HG03571 (cell line): ENCODE data around the gene FUT7.
"Not testable (repeated sequence)": the region's sequence is repeated elsewhere in the genome, so short reads cannot be mapped to it uniquely, and the experiment has no call there.

ENCODE experiments used
- ATAC-seq: cut with Tn5 transposase; IDR thresholded peaks from one replicate; pipeline ENCODE4 v1.9.1; 2021; ENCODE audit not compliant: unreplicated experiment

FUT7 gene

DNA sequence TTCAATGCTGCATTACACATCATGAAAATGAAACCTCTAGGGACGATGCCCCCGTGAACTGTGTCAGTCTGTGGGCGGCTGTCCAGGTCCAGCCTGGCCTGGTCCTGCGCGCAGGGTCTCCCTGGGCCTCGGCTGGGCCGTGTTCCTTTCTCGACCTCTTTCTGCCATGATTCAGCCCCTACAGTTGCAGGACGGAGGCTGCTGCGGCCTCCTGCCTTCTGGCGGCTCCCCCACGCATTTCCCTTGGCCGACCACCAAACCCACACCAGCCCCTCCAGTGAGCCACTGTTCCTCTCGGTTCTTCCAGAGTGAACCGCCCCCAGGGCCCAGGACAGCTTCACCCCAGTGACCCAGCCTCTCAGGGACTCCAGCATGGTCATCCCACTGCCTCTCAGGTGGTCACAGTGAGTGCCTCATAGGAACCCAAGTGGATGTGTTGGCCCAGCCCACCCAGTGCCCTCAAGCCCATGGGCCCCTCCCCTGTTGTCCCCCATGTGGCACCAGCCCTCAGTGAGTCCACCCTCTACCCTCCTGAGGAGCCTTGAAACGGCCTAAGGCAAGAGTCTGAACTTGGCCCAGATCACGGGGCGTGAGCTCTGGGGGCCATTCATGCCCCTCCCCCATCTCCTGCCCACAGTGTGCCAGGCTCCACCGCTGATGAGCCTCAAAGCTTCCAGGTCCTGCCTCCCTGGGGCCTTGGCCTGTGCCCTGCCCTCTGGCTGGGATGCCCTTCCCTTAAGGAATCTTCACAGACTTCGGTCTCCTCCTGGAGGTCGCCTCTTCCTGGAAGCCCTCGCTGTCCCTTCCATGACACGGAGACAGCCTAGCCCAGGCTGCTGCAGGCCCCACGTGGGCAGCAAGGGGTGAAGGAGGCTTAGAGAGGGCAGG, 25.5 kb downstream of the FUT7 start:
- no peak for ATAC-seq

DNA sequence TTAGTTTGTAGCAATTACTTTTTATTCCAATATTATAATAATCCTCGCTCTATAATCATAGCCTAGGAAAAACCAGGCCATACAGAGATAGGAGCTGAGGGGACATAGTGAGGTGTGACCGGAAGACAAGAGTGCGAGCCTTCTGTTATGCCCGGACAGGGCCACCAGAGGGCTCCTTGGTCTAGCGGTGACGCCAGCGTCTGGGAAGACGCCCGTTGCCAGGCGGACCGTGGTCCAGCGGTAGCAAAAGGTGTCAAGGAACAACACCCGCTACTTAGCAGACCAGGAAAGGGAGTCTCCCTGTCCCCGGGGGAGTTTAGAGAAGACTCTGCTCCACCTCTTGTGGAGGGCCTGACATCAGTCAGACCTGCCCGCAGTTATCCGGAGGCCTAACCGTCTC, 27.6 kb downstream of the FUT7 start:
- ATAC-seq = not testable (repeated sequence)

DNA sequence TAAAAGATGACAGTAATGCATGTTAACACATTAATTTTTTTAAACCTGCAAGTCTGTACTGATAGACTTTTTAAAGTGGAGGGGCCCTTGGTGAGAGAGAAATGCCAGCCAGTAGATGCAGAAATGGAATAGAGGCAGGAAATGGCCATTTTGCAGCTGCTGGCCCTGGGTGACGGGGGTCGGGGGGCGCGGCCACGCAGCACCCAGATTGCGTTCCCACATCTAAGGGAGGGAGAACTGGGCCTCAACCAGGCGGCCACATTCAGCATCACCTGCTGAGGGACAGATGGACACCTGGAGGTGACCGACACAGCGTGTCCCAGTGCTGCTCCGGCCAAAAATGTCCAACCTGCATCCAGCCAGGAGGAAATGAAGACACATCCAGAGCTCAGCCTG, 29.2 kb downstream of the FUT7 start:
- no peak for ATAC-seq

DNA sequence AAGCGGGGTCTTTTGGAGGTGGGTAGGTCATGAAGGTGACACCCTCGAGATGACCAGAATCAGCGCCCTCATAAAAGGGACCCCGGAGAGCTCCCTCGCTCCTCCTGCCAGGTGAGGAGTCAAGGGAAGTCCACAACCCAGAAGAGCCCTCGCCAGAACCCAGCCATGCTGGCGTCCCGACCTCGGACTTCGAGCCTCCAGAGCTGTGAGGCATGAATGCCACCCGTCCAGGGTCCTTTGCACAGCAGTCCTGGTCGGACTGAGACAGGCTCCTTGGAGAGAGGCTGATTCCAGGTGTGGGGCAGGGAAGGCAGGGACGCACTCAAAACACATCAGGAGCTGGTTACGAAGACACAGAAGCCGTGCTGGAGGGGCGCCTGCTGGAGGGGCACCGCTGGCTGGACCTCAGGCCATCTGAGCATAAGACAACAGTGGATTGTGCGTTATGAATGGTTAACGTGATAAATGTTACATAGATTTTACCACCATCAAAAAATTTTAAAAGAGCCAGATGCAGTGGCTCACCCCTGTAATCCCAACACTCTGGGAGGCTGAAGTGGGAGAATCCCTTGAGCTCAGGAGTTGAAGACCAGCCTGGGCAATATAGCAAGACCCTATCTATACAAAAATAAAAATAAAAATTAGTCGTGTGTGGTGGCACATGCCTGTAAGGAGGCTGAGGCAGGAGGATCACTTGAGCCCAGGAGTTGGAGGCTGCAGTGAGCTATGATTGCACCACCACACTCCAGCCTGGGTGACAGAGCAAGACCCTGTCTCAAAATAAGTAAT, 29.8 kb downstream of the FUT7 start:
- no peak for ATAC-seq

DNA sequence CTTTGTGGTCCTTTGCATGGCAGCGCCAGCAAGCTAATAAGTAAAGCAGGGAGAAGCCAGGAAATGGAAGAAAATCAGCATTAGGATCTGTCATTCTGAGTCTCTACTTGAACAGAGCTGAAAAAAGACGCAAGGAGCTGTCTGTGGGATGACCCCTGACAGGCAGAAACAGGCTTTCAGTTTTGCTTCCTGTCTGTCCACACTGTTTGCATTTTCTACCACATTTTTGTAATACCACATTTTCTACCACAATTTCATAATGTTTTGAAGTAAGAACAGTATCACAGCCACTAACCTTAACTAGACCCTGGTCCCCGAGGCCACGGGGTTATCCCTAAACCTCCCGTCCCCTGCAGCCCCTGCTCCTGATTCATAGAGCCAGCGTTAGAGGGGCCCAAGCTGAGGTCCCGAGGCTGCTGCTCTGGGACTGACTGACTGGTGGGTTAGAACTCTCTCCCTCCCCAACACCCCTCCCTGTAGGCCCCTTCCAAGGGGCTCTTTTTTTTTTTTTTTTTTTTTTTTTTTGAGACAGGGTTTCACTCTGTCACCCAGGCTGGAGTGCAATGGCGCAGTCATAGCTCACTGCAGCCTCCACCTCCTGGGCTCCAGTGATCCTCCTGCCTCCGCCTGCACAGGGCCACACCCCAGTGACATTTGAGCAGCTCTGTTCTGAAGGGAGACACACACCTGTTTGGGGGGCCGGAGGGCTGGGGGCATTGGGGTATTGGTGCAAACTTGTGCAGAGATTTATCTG, 31.5 kb downstream of the FUT7 start:
- ATAC-seq = peak; percentile 74

DNA sequence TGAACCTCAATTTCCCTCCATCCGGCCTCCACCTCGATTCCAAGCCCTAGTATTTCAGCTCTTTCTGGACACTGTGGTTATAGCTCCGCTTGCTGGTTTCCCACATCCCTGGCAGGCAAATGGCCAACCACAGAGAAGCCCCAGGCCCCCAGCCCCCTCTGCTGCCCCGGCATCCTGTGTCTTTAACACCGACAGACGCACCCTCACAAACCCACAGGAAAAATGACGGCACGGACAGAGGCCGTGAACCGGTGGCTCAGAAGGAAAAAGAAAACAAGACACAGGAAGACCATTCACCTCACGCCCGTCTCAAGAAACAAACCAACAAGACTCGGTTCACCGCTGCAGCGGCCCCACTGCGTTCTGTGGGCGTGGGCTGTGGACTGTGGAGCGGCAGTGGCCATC, 34.1 kb downstream of the FUT7 start:
- ATAC-seq = no peak

DNA sequence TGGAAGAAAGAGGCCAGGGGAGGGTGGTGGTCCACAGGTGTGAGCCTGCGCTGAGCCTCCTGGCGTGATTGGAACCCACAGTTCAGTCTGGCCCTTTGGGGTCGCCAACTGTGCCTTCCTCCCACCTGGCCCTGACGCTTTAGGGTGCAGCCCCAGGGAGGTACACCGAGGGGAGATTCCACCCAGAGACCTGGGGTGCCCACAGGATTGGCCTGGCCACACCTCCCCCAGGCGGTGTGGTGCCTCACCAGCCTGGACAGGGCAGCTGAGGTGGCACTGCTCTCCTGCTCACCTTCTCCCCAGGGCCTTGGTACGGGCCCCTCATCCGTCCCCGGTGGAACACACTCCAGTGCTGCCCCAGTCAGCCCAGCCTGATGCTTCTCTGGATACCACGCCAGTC, 34.5 kb downstream of the FUT7 start:
- no peak for ATAC-seq

DNA sequence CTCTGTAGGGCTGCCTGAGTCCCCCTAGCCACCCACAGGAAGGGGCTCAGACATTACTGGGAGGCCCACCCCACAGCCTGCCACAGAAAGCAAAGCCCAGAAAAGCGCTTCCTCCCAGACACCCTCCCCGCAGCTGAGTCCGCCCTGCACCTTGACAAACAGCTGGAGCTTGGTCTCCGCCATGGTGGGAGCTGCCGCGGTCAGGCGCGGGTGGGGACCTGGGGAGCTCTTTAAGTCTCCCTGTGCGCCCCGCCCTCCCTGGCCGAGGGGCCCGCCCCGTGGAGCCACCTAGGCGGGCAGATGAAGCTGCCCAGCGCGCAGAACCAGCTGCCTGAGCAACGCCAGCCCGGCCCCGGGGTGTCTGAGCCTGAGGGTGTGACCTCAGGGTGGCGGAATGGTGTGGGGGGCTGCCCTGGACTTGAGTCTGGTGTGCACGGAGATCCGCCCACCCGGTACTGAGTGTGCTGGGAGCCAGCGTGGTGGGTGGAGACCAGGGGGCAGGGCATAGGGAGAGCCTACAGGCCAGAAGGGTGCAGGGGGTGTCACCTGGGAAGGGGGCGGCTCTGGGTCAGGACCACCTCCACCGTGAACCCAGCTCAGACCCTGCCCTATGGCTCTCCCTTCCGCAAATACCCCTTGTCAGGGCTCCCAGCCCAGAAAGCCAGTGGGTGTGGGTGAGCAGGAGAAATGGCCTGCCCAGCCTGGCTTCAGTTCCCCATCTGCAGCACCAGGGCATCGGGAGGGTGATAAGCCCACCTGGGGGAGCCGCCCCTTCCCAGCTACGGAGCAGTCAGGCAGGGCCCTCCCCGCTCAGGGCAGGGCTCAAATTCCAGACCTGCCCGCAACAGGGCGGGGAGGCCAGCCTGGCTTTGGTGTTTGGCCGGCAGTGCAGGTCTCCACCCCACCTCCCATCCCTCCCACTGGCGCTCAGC, 35.3 kb downstream of the FUT7 start, which contains the start of gene CLIC3:
TSS of gene CLIC3 (minus strand) at position 208 of the 932 bp plus-strand sequence. CDS start at position 183, 25 bp downstream.
- ATAC-seq = no peak

DNA sequence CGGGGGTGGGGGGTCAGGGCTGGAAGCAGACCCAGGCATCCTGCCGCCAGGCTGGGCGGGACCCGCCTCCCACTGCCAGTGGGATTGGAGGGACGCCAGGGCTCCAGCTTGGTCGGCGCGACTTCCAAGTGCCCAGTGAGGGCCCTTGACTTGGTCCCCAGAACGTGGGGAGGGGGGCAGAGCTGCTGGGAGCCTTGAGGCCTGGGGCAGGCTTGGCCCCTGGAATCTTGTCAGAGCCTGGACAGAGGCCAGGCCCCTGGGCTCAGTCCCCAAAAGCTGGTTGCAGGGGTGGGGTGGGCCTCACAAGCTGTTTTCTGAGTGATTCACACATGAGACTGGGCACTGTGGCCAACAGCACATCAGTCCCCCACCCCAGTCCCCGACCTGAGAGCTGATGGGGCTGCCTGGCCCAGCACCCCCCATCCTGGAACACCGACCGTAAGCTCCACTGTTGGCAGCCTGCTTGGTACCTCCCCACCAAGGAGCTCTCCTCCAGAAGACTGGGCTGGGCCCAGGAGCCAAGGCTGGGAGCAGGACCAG, 36.0 kb downstream of the FUT7 start:
- ATAC-seq = no peak

DNA sequence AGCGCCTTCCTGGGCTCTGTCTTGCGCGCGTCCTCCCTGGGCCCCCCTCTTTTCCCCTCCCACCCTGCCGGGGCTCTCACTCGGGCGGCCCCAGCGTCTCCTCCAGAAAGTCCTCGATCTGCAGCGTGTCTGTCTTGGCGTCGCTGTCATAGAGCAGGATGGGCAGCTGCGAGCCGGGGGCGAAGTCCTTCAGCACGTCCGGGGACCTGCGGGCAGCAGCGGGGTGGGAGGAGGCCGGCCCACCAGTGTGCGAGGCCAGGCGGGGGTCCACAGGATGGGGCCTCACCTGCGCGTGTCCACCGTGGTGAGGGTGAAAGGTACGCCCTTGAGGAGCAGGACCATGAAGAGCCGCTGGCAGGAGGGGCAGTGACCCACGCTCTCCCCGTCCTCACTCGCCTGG, 36.5 kb downstream of the FUT7 start:
- no peak for ATAC-seq

DNA sequence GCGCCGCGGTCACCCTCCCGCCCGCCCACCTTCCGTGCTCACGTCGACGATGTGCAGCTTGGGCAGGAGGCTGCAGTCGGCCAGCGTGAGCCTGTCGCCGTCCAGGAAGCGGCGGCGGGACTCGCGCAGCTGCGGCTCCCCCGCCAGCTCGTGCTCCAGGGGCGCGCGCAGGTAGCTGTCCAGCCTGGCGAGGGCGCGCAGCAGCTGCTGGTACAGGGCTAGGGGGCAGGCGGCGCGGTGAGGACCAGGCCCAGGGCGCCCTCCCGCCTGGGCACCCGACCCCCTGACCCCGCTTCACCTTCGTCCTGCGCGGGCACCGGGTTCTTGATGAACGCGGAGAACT, 37.0 kb downstream of the FUT7 start:
- no peak for ATAC-seq

DNA sequence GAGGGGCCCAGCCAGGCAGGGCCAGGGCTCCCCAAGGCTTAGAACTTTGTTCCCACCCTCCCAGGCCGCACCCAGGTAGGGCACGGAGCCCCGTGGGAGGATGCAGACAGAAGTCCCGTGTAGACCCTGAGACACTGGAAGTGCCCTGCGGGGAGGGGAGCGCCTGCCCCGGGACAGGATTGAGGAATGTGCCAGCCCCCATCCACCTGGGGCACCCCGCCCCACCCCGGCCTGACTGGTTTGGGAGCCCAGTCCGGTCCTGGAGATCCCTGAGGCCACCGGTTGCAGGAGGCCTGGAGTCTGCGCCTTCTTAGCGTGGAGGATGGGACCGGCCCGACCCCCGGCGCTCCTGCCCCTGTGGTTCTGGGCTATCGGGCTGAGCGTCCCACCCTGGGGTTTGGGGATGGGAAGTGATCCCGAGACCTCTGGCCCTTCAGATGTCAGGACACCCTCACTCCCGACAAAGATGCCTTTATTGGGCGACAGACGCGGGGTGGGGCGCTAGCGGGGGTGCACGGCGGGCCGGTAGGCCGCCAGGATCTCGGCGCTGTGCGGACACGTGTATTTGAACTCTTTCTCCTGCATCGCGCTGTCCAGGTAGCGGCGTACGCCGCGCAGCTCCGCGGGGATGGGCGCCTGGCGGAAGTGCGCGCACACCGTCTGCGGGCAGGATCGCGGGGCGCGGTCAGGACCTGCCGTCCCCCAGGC, 37.6 kb downstream of the FUT7 start:
- ATAC-seq = no peak

DNA sequence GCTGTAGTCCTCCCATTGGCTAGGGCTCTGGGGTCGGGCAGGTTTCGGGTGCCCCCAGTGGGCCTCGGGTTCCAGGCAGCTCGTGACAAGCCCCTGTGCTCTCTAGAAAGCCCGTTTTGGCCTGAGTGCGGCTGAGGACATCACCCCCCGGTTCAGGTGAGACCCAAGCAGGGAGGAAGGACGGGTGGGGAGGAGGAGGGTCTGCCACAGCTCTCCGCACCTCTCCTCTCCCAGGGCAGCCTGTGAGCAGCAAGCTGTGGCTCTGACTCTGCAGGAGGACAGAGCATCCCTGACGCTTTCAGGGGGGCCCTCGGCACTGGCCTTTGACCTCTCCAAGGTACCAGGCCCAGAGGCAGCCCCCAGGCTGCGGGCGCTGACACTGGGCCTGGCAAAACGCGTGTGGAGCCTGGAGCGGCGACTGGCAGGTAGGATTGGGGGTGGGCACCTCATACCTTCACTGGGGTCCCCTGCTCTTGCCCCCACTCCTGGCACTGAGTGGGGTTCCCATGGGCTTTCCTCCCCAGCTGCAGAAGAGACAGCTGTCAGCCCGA, 39.0 kb downstream of the FUT7 start:
- no peak for ATAC-seq

DNA sequence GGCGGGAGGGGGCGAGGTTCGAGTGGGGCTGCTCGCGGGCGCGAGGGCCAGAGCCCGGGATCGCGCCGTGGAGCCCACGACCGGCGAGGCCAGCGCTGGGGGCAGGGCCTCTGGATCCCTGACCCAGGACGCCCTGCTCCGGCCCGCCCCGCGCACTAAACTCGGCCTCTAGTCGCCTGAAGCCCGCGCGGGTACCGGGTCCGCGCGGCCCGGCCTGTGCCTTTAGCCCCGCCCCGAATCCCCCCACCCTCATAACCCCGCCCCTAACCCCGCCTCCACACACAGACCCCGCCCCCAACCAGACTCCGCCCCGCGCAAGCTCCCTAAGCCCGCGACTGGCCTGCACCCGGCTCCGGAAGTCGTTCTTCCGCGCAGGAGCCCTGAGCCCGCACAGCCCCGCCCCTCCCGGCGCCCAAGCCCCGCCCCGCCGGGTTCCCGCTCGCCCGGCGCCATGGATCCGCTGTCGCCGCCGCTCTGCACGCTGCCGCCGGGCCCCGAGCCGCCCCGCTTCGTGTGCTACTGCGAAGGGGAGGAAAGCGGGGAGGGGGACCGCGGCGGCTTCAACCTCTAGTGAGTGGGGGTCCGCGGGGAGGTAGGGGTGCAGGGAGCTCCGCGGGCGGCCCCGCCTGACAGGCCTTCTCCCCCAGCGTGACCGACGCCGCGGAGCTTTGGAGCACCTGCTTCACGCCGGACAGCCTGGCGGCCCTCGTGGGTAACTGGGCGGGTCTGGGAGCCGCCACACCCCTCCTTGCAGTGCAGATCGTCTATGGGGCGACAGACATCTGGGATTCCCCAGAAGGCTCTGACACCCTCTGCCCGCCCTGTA, 39.7 kb downstream of the FUT7 start, which contains the start of gene PAXX:
TSS of gene PAXX (plus strand) at position 430 of the 826 bp plus-strand sequence. CDS start at position 452, 22 bp downstream.
- ATAC-seq = peak; percentile 77

DNA sequence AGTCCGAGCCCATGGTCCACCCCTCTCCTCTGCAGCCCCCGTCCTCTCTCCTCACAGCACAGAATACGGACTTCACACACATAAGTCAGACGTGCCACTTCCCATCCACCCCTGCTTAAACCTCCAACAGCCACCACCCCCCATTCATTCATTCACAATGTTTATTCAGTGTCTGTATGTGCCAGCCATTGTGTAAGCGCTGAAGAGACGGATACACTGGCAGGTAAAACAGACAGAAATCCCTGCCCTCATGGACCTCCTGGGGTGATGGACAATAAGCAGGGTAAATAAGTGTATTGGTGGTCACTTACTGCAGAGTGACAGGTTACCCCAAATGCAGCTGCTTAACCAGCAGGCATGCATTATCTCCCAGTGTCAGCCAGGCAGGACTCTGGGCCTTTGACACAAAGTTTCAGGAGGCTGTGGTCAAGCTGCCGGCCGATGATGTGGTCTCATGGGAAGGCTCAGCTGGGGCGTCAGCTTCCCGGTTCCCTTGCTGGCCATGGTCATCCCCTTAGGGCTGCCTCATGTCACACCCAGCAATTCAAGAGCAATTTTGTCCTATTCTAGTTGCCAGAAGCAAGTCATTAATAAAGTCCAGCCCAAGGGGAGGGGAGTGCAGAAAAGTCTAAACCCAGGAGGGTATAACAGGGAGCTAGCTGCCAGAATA, 41.5 kb downstream of the FUT7 start:
- ATAC-seq = no peak

DNA sequence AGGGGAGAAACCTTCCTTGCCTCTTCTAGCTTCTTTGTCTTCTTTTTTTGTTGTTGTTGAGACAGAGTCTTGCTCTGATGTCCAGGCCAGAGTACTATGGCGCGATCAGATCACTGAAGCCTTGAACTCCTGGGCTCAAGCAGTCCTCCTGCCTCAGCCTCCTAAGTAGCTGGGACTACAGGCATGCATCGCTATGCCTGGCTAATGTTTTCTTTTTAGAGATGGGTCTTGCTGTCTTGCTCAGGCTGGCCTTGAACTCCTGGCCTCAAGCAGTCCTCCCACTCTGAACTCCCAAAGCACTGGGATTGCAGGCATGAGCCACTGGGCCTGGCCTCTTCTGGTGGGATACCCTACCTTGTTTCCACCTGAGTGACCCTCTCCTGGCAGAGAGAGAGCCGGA, 43.0 kb downstream of the FUT7 start:
- no peak for ATAC-seq

DNA sequence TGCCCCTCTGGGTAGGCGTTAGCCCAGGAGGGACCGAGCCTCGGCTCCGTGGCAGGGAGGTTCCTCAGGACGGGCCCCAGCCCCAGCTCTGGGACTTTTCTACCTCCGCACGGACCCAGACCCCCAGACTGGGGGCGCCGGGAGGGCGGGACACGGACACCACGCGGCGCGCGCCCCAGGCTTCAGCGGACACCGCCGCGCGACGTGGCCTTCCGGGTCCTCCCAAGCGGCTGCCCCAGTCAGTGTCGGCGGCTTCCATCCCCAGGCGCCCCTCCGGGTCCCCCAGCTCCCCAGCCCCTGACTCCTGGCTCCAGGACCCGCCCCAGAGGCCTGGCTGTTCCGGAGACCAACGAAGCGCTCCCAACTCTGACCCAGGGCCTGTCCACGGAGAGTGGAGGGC, 46.0 kb downstream of the FUT7 start:
- ATAC-seq = no peak
